Gastroesophageal sphincter (tissue), 3 donors: ENCODE results near the gene SOSTDC1.

Experiments
- EP300 ChIP-seq: sonication (generic); formaldehyde crosslinking; IDR thresholded peaks from one replicate; pipeline ENCODE4 v1.6.1; 2017; ENCODE audit warnings: antibody characterized with exemption, mild to moderate bottlenecking
- POLR2AphosphoS5 ChIP-seq: sonication (generic); formaldehyde crosslinking; IDR thresholded peaks from one replicate; pipeline ENCODE4 v1.6.1; 2017; ENCODE audit warnings: antibody characterized with exemption
- TF ChIP-seq, protein P1 (sequence below), 4 experiments: fragments of 200-600 bp in 2 of 4; fragments of 450-650 bp in 2 of 4; sonication (generic) in 1 of 4; IDR thresholded peaks; one replicate each; pipeline ENCODE4 v1.5.1; 2017 to 2019; ENCODE audit warnings: antibody characterized with exemption in 4 of 4, mild to moderate bottlenecking in 2 of 4, moderate library complexity in 2 of 4

DNA sequence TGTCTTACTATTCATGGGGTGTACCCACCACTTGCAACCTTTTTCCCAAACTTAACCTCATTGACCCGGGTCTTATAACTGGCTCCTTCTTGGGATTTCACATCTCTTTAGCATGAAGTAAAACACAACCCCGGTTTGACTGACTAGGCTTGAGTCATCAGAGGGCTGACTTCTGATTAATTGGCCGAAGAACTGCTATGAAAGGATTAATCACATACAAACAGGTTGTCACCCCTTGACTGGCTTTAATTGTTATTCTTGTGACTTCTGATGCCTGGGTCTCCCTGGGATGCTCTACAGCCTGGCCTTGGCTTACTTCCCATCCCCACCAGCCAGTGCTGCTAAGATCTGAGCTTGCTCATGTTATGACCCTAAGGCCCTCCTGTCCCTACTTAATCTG lies 35.4 kb downstream of the SOSTDC1 start:
- TF ChIP-seq, protein P1, sequence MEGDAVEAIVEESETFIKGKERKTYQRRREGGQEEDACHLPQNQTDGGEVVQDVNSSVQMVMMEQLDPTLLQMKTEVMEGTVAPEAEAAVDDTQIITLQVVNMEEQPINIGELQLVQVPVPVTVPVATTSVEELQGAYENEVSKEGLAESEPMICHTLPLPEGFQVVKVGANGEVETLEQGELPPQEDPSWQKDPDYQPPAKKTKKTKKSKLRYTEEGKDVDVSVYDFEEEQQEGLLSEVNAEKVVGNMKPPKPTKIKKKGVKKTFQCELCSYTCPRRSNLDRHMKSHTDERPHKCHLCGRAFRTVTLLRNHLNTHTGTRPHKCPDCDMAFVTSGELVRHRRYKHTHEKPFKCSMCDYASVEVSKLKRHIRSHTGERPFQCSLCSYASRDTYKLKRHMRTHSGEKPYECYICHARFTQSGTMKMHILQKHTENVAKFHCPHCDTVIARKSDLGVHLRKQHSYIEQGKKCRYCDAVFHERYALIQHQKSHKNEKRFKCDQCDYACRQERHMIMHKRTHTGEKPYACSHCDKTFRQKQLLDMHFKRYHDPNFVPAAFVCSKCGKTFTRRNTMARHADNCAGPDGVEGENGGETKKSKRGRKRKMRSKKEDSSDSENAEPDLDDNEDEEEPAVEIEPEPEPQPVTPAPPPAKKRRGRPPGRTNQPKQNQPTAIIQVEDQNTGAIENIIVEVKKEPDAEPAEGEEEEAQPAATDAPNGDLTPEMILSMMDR (IDR thresholded peaks at IDR 0.05) = no peak
- TF ChIP-seq POLR2AphosphoS5 (no peak), EP300 (no peak)
